K562 (cell line): ENCODE results near the gene OR2T34. TPM values are rescaled to one million over a fixed set of nuclear protein-coding genes. Genes with fewer than 3 reads are reported as not detected.
A peak's percentile ranks its signal among the peaks of the same experiment; 100 is the strongest.

Source experiments
- ATAC-seq: fragments of 200-7000 bp; cut with Tn5 transposase; 3 replicates; pipeline ENCODE4 v1.9.1; 2020; ENCODE audit warnings: moderate library complexity
- BruUV-seq: library from RNA; stranded (reverse); fragments of 400-500 nt; replicated peaks from 2 replicates; lab custom pipeline; 2021; lab: Mats Ljungman, UMichigan
- CTCF ChIA-PET: fragments of 300-600 bp; formaldehyde crosslinking; extraction: SDS; loops from one replicate; lab custom pipeline; 2021; ENCODE audit warnings: low intra/inter-chr PET ratio; lab: Yijun Ruan, JAX
- POLR2A ChIA-PET: fragments of 300-600, 350-650 bp; sonication (Branson Sonifier 250); formaldehyde crosslinking; extraction: SDS; loops from one replicate; lab custom pipeline; 2021; ENCODE audit warnings: antibody characterized with exemption, inconsistent platforms; lab: Yijun Ruan, JAX
- DNase-seq, 4 experiments: peaks; one replicate each; pipeline versions ENCODE4 v3.0.0 to v3.0.0-alpha.2; 2011 to 2018; ENCODE audit warnings: low spot score in 3 of 4, mixed read lengths in 3 of 4; ENCODE audit errors: extremely low read depth in 1 of 4
- FAIRE-seq: peaks from 2 replicates; lab custom pipeline; 2011; peaks lifted over from hg19 to GRCh38; lab: Jason Lieb, UNC
- H2AFZ ChIP-seq: 2 replicates; pipeline ENCODE4 v1.6.0; 2011; ENCODE audit warnings: low read depth, low read length, control low read depth, inconsistent platforms
- H3K27ac ChIP-seq: fragments of 200-600 bp; 3 replicates; pipeline ENCODE4 v1.8.0; 2011; ENCODE audit warnings: low read depth, mild to moderate bottlenecking, control low read depth, inconsistent platforms, low read length, moderate library complexity, mixed read lengths; ENCODE audit errors: extremely low read depth
- H3K27me3 ChIP-seq, 2 experiments: fragments of 300-600 bp in 1 of 2; 2 replicates in 1 of 2; 3 replicates in 1 of 2; pipeline versions ENCODE4 v1.6.0 to v1.8.0; 2011; ENCODE audit warnings: inconsistent platforms in 2 of 2, low read length in 2 of 2, mild to moderate bottlenecking in 1 of 2, mixed read lengths in 1 of 2, moderate library complexity in 1 of 2; ENCODE audit not compliant: control insufficient read depth in 2 of 2, insufficient read depth in 2 of 2
- H3K36me3 ChIP-seq: fragments of 300-600 bp; 3 replicates; pipeline ENCODE4 v1.8.0; 2011; ENCODE audit warnings: mild to moderate bottlenecking, low read length, inconsistent platforms; ENCODE audit not compliant: control insufficient read depth, insufficient read depth
- H3K4me1 ChIP-seq, 2 experiments: fragments of 200-600 bp in 1 of 2; replicated peaks in 1 of 2; 2 replicates in 1 of 2; 3 replicates in 1 of 2; pipeline versions ENCODE4 v1.5.1 to v1.8.0; 2011; ENCODE audit warnings: inconsistent platforms in 2 of 2, low read length in 2 of 2, mild to moderate bottlenecking in 1 of 2, mixed read lengths in 1 of 2, moderate library complexity in 1 of 2; ENCODE audit not compliant: control insufficient read depth in 2 of 2, insufficient read depth in 2 of 2
- H3K4me2 ChIP-seq: 2 replicates; pipeline ENCODE4 v1.6.1; 2011; ENCODE audit warnings: low read length, control low read depth, inconsistent platforms, mixed read lengths; ENCODE audit not compliant: insufficient read depth
- H3K4me3 ChIP-seq: fragments of 200-600 bp; sonication (generic), shearing (Covaris generic); 2 replicates; pipeline ENCODE4 v1.5.1; 2016; ENCODE audit warnings: control low read depth, inconsistent platforms
- H3K79me2 ChIP-seq: fragments of 200-600 bp; 3 replicates; pipeline ENCODE4 v1.8.0; 2011; ENCODE audit warnings: low read length, inconsistent platforms; ENCODE audit not compliant: control insufficient read depth, insufficient read depth
- H3K9ac ChIP-seq, 2 experiments: 2 replicates each; pipeline versions ENCODE4 v1.6.0 to v1.6.1; 2011; ENCODE audit warnings: low read depth in 2 of 2, low read length in 2 of 2, control low read depth in 1 of 2, inconsistent platforms in 1 of 2, mild to moderate bottlenecking in 1 of 2, mixed read lengths in 1 of 2; ENCODE audit not compliant: insufficient read depth in 1 of 2
- H3K9me1 ChIP-seq: one replicate; pipeline ENCODE4 v1.6.0; 2011; ENCODE audit warnings: inconsistent platforms, mild to moderate bottlenecking, low read length, moderate library complexity; ENCODE audit not compliant: control insufficient read depth, insufficient read depth
- H3K9me3 ChIP-seq: replicated peaks from 2 replicates; pipeline ENCODE4 v1.5.1; 2011; ENCODE audit warnings: low read depth, low read length, inconsistent platforms; ENCODE audit not compliant: control insufficient read depth, insufficient read depth
- H4K20me1 ChIP-seq: replicated peaks from 2 replicates; pipeline ENCODE4 v1.6.1; 2011; ENCODE audit warnings: low read length, inconsistent platforms, mixed read lengths; ENCODE audit not compliant: control insufficient read depth, insufficient read depth
- BACH1 ChIP-seq: fragments of 200-800 bp; sonication (Bioruptor generic); IDR thresholded peaks from 2 replicates; pipeline ENCODE4 v1.6.1; 2016; ENCODE audit warnings: missing genetic modification characterization, missing compliant biosample characterization
- CEBPB ChIP-seq: fragments of 450-650 bp; IDR thresholded peaks from 2 replicates; pipeline ENCODE4 v1.6.1; 2016; ENCODE audit warnings: missing genetic modification characterization, missing compliant biosample characterization
- CXXC5 ChIP-seq: fragments of 250-450 bp; sonication (Bioruptor Pico); IDR thresholded peaks from 2 replicates; pipeline ENCODE4 v1.8.0; 2022; ENCODE audit warnings: inconsistent platforms, mild to moderate bottlenecking, moderate library complexity
- ELF1 ChIP-seq: fragments of 200-800 bp; sonication (Bioruptor generic); IDR thresholded peaks from 2 replicates; pipeline ENCODE4 v1.6.1; 2016; ENCODE audit warnings: missing genetic modification characterization, missing compliant biosample characterization
- GABPA ChIP-seq: fragments of 200-800 bp; sonication (Bioruptor generic); conservative IDR thresholded peaks from 2 replicates; pipeline ENCODE4 v1.6.1; 2016; ENCODE audit warnings: low read depth, missing genetic modification characterization, missing compliant biosample characterization
- HES1 ChIP-seq: fragments of 450-650 bp; IDR thresholded peaks from 2 replicates; pipeline ENCODE4 v1.6.1; 2016; ENCODE audit warnings: low read depth, mild to moderate bottlenecking, moderate library complexity
- ILF3 ChIP-seq: fragments of 450-650 bp; IDR thresholded peaks from 2 replicates; pipeline ENCODE4 v1.6.1; 2018; ENCODE audit warnings: antibody characterized with exemption, mild to moderate bottlenecking, moderate library complexity, borderline replicate concordance
- MAFG ChIP-seq: fragments of 450-650 bp; conservative IDR thresholded peaks from 2 replicates; pipeline ENCODE4 v1.6.1; 2016; ENCODE audit warnings: missing genetic modification characterization, missing compliant biosample characterization
- MITF ChIP-seq: IDR thresholded peaks from 2 replicates; pipeline ENCODE4 v1.6.1; 2014; ENCODE audit warnings: antibody characterized with exemption
- MYC ChIP-seq, 2 experiments: fragments of 250-450 bp in 1 of 2; sonication (Bioruptor Pico) in 1 of 2; IDR thresholded peaks; 2 replicates each; pipeline versions ENCODE4 v1.5.1 to v1.6.1; 2012 to 2021; ENCODE audit warnings: low read depth in 2 of 2, borderline replicate concordance in 1 of 2, improper control_type of control experiment in 1 of 2, low read length in 1 of 2, mild to moderate bottlenecking in 1 of 2, moderate library complexity in 1 of 2
- NFE2 ChIP-seq: IDR thresholded peaks from 2 replicates; pipeline ENCODE4 v1.6.1; 2014; ENCODE audit warnings: antibody characterized with exemption, low read depth
- NR2C1 ChIP-seq, 2 experiments: fragments of 450-650 bp; IDR thresholded peaks; 2 replicates each; pipeline ENCODE4 v1.6.1; 2017; ENCODE audit warnings: mild to moderate bottlenecking in 2 of 2, antibody characterized with exemption in 1 of 2, inconsistent platforms in 1 of 2, missing compliant biosample characterization in 1 of 2, missing genetic modification characterization in 1 of 2
- NR2C2 ChIP-seq, 2 experiments: fragments of 200-800 bp in 1 of 2; sonication (Bioruptor generic) in 1 of 2; sonication (generic) in 1 of 2; formaldehyde crosslinking in 1 of 2; IDR thresholded peaks; 2 replicates each; pipeline versions ENCODE4 v1.6.1 to v1.8.0; 2016 to 2022; ENCODE audit warnings: mild to moderate bottlenecking in 1 of 2, missing compliant biosample characterization in 1 of 2, missing genetic modification characterization in 1 of 2, missing genetic modification reagents in 1 of 2
- PHF20 ChIP-seq: fragments of 450-650 bp; IDR thresholded peaks from 2 replicates; pipeline ENCODE4 v1.6.1; 2018; ENCODE audit not compliant: partially characterized antibody
- PML ChIP-seq: IDR thresholded peaks from 2 replicates; pipeline ENCODE4 v1.6.1; 2012; ENCODE audit warnings: low read length, inconsistent platforms
- YBX1 ChIP-seq: fragments of 450-650 bp; IDR thresholded peaks from 2 replicates; pipeline ENCODE4 v1.7.1; 2016; ENCODE audit warnings: mild to moderate bottlenecking
- ZNF140 ChIP-seq: fragments of 250-450 bp; sonication (Bioruptor Pico); IDR thresholded peaks from 2 replicates; pipeline ENCODE4 v1.8.0; 2021; ENCODE audit warnings: moderate library complexity, mild to moderate bottlenecking, inconsistent platforms
- ZNF24 ChIP-seq: fragments of 450-650 bp; IDR thresholded peaks from 2 replicates; pipeline ENCODE4 v1.6.1; 2016
- ZNF445 ChIP-seq: fragments of 250-450 bp; sonication (Bioruptor Pico); IDR thresholded peaks from 2 replicates; pipeline ENCODE4 v1.4.0; 2020; ENCODE audit warnings: low read depth, mild to moderate bottlenecking, moderate library complexity
- ZNF586 ChIP-seq: fragments of 450-650 bp; formaldehyde crosslinking; conservative IDR thresholded peaks from 2 replicates; pipeline ENCODE4 v1.4.0; 2020; ENCODE audit warnings: mild to moderate bottlenecking, moderate library complexity
- ZNF589 ChIP-seq: fragments of 200-800 bp; sonication (Bioruptor generic); IDR thresholded peaks from 2 replicates; pipeline ENCODE4 v1.6.1; 2016; ENCODE audit warnings: low read depth, missing genetic modification characterization, missing compliant biosample characterization
- ZNF717 ChIP-seq: fragments of 250-450 bp; sonication (Bioruptor Pico); IDR thresholded peaks from 2 replicates; pipeline ENCODE4 v1.5.0; 2021
- WGBS: fragments of 100-300 bp; shearing (Covaris generic); methylation state at CpG from one replicate; pipeline ENCODE4 v1.1.6; 2016; ENCODE audit warnings: low coverage, mixed read lengths; ENCODE audit not compliant: insufficient coverage; ENCODE audit errors: missing lambda C conversion rate; 5-methylcytosine and 5-hydroxymethylcytosine counted together
- in situ Hi-C: fragments of 300-500 bp; cut with MboI; formaldehyde crosslinking; loops from 4 replicates; pipeline ENCODE4 v1.15.0; 2018; ENCODE audit warnings: inconsistent platforms, mixed read lengths
- intact Hi-C: fragments of 100-400 bp; cut with micrococcal nuclease; formaldehyde crosslinking; loops from 2 replicates; pipeline ENCODE4 v1.14.2; 2022
- polyA plus RNA-seq, 8 experiments: library from polyadenylated mRNA; depleted of rRNA in 4 of 8; stranded (reverse) in 5 of 8; unstranded in 3 of 8; fragments of >200 nt; fragmentation: Nextera tagmentation in 2 of 8; fragmentation: Illumina TruSeq in 1 of 8; extraction: Ambion mirVana in 2 of 8; extraction: Trizol in 1 of 8; gene quantifications; 2 replicates each; pipeline versions ENCODE4 v1.2.1 to v1.2.3, GENCODE V29; 2011 to 2014; ENCODE audit warnings: inconsistent platforms in 1 of 8, missing spikeins in 1 of 8
- total RNA-seq, 7 experiments: library from RNA; depleted of rRNA in 6 of 7; stranded (reverse); fragments of >200 nt in 6 of 7; fragmentation: Illumina TruSeq in 2 of 7; extraction: Trizol in 2 of 7; gene quantifications; 2 replicates each; pipeline versions ENCODE4 v1.2.1 to v1.2.3, GENCODE V29; 2011 to 2021; ENCODE audit warnings: low replicate concordance in 1 of 7

The OR2T34 gene
- total and polyA plus RNA-seq, 9 of the 15 experiments (the other 6 are each of a cell fraction or from before 2014, with no cell fraction given), result not detected

GRCh38 chr1:248597589-248597988, 23.0 kb upstream of the OR2T34 start, which contains the start of gene OR2T10 (continued):
- peak; percentile 34; the same call in 1 of the 2 replicates for TF ChIP-seq CXXC5 (CRISPR knock-in tag)
- no peak for TF ChIP-seq ILF3

- Histone ChIP-seq H3K27ac (peak overlapping the region; percentile 61; the same call in 1 of the 3 replicates), H3K9me1 (no peaks in the 10 kb centered on the region), H3K4me2 (no peak overlapping the region; the same call in 1 of the 2 replicates), H3K36me3 (no peaks in the 10 kb centered on the region), H3K9ac (no peak overlapping the region), H3K27me3 (no peaks in the 10 kb centered on the region), H3K4me1 (no peaks in the 10 kb centered on the region; a peak in 1 of 5 replicates), H3K79me2 (no peaks in the 10 kb centered on the region), H3K4me3 (no peak overlapping the region), H3K9me3 (no peaks in the 10 kb centered on the region), H2AFZ (peak overlapping the region; percentile 34), H4K20me1 (no peaks in the 10 kb centered on the region)
- ATAC-seq, result peak; percentile 69
- no peak for FAIRE-seq
- CTCF ChIA-PET, result no interaction called here
- POLR2A ChIA-PET, result no interaction called here
- no TSS peak for BruUV-seq
- WGBS, result 0% methylated on average over 2 of the region's 2 CpGs
- intact Hi-C loops, result no loop called here
- peak in 3 of 4 experiments; percentile 2 to 14 (median 6) for DNase-seq
- in situ Hi-C loops, result no loop called here
- no peak for TF ChIP-seq CEBPB (tag)
- no peak for TF ChIP-seq PML
- TF ChIP-seq YBX1, result no peak
- peak; percentile 72 for TF ChIP-seq MAFG (tag)
- no peak for TF ChIP-seq ZNF586 (CRISPR knock-in tag)
- TF ChIP-seq NR2C1 (IDR thresholded peaks at IDR 0.05), result no peak
- peak; percentile 40; the same call in 1 of the 2 replicates for TF ChIP-seq NR2C1 (tag; IDR thresholded peaks at IDR 0.05)
- no peak for TF ChIP-seq MITF
- TF ChIP-seq GABPA (tag), result peak; percentile 57
- 0 out of 2 replicates have a peak, but pooled peaks have one; percentile 29 for TF ChIP-seq ELF1 (tag)
- no peak for TF ChIP-seq ZNF717 (CRISPR knock-in tag)
- no peak for TF ChIP-seq ZNF445 (CRISPR knock-in tag)
- TF ChIP-seq BACH1 (tag), result 0 out of 2 replicates have a peak, but pooled peaks have one; percentile 36
- no peak for TF ChIP-seq ZNF24
- no peak for TF ChIP-seq HES1
- TF ChIP-seq ZNF140 (CRISPR knock-in tag), result no peak
- TF ChIP-seq MYC (IDR thresholded peaks at IDR 0.05; ENCODE audit: low read depth, low read length), result no peak
- no peak for TF ChIP-seq MYC (CRISPR knock-in tag; IDR thresholded peaks at IDR 0.05; ENCODE audit: borderline replicate concordance, low read depth)
- TF ChIP-seq PHF20, result no peak
- no peak for TF ChIP-seq ZNF589
- peak; percentile 54 for TF ChIP-seq NFE2
- TF ChIP-seq NR2C2 (CRISPR knock-in tag; IDR thresholded peaks at IDR 0.05), result no peak
- peak; percentile 58 for TF ChIP-seq NR2C2 (tag; IDR thresholded peaks at IDR 0.05)
Observed at GRCh38 chr1:248596615-248597014, 22.1 kb upstream of the OR2T34 start.
